Liver (tissue), 3 donors: Measurements from ENCODE around the gene TGIF1.

Experiments
- TAF1 ChIP-seq: conservative IDR thresholded peaks from 2 replicates; pipeline ENCODE4 v1.6.1; 2016; ENCODE audit warnings: antibody characterized with exemption, mild to moderate bottlenecking
- TF ChIP-seq, protein P1 (sequence below): fragments of 150-350 bp; IDR thresholded peaks from 2 replicates; pipeline ENCODE4 v1.5.1; 2017; ENCODE audit warnings: improper control_type of control experiment, low read depth, low read length; ENCODE audit not compliant: missing input control
- TF ChIP-seq, protein P2 (sequence below): IDR thresholded peaks from 2 replicates; pipeline ENCODE4 v1.6.1; 2016; ENCODE audit warnings: antibody characterized with exemption
- donor health status: healthy.
- donor health status: healthy.

DNA sequence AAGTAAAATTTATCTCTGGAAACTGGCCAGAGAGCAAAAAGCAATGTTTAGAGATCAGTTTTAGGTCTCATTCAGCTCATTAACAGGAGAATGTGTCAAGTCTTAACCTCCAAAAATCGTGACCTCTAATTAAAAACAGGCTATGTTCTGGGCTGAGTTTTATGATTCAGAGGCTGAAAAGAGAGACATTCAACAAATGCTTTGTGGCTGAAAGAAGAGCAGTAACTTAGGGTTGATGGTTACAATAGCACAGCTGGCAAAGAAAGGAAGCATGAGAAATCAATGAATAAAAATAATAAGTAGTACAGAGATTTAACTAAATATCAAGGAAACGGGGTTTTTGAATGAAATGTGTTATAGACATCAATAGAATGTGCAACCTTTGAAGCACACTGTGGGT is 13.1 kb downstream of the TGIF1 start:
- TF ChIP-seq TAF1 = no peak
- TF ChIP-seq, protein P1, sequence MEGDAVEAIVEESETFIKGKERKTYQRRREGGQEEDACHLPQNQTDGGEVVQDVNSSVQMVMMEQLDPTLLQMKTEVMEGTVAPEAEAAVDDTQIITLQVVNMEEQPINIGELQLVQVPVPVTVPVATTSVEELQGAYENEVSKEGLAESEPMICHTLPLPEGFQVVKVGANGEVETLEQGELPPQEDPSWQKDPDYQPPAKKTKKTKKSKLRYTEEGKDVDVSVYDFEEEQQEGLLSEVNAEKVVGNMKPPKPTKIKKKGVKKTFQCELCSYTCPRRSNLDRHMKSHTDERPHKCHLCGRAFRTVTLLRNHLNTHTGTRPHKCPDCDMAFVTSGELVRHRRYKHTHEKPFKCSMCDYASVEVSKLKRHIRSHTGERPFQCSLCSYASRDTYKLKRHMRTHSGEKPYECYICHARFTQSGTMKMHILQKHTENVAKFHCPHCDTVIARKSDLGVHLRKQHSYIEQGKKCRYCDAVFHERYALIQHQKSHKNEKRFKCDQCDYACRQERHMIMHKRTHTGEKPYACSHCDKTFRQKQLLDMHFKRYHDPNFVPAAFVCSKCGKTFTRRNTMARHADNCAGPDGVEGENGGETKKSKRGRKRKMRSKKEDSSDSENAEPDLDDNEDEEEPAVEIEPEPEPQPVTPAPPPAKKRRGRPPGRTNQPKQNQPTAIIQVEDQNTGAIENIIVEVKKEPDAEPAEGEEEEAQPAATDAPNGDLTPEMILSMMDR = no peak
- TF ChIP-seq, protein P2, sequence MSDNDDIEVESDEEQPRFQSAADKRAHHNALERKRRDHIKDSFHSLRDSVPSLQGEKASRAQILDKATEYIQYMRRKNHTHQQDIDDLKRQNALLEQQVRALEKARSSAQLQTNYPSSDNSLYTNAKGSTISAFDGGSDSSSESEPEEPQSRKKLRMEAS = no peak
